Measurements from ENCODE around the gene ST6GAL1.
"Not testable (repeated sequence)": the region's sequence is repeated elsewhere in the genome, so short reads cannot be mapped to it uniquely, and the experiment has no call there.

ST6GAL1 gene

DNA sequence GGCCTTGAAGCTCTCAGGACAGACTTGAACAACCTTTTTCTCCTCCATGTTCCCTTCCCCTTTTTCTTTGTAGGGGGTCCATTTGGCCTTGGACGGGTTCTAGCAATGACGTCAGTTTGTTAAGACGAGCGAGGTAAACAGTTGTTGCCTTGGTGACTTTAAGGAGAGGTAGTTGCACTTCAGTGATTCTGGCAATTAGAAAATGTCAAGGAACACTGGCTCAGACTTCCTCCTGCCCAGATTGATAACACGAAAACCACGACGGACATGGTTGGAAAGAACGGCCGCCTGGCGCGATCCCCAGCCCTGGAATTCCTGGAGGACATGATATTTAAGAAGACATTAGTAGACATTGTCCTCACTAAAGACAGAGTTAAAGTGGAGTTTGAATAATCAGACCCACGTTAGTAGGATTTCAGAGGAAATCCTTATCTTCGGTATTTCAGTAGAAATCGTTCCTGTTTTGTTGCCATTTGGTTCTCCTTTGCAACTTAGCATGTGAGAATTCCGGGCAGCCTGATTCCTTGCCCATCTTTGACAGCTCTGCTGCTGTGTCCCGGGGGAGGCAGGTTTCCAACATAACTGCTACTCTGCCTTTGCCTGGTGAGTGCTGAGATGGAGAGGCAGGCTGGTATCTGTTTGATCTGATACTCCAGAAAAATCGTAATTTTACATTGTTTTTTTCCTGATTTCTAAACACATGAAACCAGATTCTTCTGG, 87.3 kb downstream of the ST6GAL1 start:
- no peak for DNase-seq (ENCODE audit: extremely low read depth in 1 of 2, low read depth in 1 of 2)

DNA sequence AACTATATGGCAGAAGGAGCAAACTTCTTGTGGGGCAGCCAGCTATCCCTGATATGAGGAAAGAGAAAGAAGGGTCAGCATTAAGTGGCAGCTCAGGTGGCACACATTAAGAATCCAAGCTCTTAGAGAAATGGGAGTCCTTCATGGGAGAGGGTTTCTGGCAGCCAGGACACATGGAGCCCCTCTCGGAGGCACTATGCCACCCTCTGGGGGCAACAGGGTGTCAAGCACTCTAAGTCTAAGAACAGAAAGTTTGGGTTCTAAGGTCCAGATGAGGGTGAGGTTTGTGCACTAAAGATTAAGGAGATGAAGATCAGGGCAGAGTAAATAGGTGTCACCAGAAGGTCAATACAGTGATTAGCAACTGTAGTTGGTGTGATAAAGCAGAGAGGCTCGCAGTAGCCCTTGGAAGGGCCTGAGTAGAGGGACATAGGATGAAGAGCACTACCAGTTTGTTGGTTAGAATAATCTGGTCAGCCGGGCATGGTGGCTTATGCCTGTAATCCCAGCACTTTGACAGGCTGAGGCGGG, 89.3 kb downstream of the ST6GAL1 start:
- DNase-seq (ENCODE audit: extremely low read depth in 1 of 2, low read depth in 1 of 2), result no peak

DNA sequence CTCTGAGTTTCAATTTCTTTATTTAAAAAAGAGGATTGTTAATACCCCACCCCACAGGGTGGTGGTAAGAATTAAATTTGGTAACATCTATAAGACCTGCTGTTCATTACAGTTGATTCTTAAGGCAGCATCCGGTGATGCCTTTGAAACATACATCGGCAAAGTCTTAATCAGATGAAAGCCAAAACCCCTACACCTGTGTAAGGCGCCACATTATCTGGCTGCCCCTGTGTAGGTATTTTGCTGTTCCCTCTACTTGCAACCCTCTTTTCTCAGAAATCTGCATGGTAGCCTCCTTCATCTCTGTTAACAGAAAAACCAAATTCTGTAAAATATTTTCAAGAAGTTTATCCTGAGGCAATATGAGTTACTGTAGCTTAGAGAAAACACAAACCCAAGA, 90.0 kb downstream of the ST6GAL1 start:
- DNase-seq (ENCODE audit: extremely low read depth in 1 of 2, low read depth in 1 of 2), result no peak

DNA sequence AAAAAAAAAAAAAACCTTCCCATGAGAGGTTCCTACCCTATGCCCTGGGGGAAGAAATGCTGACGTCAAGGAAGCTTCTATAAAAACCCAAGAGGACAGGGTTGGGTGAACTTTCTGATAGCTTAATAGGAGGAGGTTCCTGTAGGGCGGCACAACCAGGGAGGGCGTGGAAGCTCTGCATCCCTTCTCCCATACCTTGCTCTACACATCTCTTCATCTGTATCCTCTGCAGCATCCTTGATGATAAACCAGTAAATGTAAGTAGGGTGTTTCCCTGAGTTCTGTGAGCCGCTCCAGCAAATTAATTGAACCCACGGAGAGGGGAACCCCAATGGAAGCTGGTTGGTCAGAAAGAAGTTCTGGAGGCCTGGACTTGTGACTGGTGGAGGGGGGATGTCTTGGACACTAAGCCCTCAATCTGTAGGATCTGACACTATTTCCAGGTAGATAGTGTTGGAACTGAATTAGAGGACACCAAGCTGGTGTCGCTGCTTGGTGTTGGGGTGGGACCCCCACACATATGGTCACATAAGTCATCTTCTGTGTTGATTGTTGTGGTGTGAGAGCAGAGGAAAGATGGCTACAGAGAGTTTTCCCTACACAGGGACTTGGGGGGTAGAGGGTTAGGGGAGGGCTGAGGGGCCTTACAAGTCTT, 91.5 kb downstream of the ST6GAL1 start:
- no peak for DNase-seq (ENCODE audit: extremely low read depth in 1 of 2, low read depth in 1 of 2)

DNA sequence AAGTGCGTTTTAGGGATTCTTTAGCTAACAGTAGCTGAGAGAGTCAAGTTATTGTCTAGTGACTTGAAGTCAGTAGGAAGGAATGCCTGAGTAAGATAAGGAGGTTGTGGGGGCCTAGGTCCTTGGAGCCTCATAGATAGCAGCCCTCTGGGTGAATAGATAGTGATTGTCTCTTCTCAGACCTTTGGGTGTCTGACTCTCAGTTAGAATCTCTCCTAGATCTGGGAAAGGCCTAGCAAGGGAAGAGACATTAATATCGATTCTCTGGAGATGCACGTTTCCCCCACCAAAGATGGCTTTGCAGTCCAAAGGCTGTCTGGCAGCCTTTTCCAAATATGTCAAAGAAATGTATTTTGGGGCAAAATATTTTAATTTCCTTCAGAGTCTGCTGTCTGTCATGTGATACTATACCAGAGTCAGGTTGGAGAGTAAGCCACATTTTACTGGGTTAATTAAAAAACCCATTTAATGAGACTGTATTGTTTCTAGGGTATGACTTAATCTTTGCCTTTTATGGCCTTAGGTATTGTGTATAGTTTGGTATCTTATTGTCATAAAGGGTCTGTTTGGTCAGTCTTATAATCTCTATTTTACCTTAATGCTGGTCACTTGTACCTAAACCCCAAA, 92.2 kb downstream of the ST6GAL1 start:
- no peak for DNase-seq (ENCODE audit: extremely low read depth in 1 of 2, low read depth in 1 of 2)

DNA sequence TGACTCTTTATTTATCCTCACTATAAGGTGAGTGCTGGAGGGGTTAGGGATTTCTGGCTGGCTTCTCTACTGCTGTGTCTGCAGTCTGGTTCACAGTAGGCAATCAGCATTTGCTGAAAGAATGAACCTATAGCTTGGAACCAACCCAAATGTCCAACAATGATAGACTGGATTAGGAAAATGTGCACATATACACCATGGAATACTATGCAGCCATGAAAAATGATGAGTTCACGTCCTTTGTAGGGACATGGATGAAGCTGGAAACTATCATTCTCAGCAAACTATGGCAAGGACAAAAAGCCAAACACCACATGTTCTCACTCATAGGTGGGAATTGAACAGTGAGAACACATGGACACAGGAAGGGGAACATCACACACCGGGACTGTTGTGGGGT, 93.0 kb downstream of the ST6GAL1 start:
- not testable (repeated sequence) for DNase-seq (ENCODE audit: extremely low read depth in 1 of 2, low read depth in 1 of 2)

DNA sequence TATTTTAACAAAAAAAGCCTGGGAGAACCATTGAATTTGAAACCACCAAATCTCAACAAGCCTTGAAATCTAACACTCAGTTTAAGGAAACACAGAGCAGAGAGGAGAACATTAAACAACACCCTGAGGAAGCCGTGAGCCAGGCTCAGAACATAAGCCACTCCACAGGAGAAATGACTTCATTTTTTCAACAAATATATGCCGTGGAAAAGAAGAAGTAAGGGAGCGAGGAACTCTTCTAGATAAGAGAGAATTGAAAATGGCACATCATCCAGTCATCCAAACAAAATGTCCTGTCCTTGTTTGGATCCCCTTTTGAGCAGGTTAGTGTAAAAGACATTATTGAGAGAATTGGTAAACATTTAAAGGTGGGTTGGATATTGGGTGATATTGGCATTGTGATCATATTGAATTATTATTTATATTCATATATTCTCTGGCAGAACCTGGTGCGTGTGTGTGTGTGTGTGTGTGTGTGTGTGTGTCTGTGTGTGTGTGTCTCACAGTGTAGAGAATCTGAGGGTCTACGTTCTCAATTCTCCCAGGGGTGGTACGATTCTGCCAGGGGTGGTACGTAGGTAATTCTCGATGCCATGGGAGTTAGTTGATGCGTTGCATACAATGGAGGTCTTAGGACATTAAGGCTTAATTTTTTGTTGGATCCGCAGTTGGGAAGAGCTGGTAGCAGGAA, 94.4 kb downstream of the ST6GAL1 start:
- no peak for DNase-seq (ENCODE audit: extremely low read depth in 1 of 2, low read depth in 1 of 2)

DNA sequence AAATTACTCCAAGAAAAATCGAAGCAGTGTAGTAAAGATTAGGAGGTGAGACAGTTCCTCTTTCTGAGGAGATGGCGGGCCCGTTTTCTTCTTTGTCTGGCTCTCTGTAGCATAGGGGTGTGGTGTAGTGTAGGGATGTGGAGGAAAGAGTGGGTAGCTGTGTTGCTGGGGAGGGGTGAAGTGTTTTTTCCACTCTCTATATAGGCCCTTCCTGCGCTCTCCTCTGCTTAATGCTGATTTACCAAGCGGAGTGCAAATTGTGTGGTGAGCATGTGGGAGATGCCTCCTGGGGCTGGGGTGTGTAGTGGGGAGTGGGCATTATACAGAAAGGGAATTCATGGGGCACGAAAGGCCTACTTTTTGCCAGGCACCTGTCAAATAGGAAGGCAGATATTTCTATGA, 94.9 kb downstream of the ST6GAL1 start:
- DNase-seq (ENCODE audit: extremely low read depth in 1 of 2, low read depth in 1 of 2), result peak in 1 of 2 donors; percentile 22

DNA sequence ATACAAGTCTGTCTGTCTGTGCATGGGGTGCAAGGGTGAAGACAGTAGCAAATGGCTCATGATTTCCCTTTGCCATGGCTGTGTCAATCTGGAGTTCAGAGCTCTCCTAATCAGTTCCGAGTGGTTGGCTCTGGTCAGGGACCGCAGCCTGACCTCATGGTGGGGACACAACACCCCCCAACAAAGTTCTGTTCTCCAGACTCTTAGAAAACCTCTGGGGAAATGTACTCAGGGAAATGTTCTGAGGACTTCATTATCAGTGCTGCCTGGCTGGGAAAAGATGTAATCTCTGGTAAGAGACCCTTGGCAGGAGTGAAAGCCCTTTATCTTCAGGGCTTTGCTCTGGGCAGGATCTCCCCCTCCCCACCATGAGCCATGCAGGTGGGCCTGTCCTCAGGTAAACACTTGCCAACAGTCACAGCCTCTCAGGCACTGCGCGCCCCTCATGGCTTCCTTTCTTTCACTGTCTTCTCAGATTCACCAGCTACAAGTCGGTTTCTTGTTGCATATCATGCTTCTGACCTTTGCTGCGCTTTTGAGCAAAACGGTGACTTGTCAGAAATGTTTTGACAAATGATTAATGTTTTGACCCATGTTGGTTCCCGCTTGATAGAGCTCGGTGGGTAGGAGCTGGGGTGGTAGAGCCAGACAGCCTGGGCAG, 95.5 kb downstream of the ST6GAL1 start:
- DNase-seq (ENCODE audit: extremely low read depth in 1 of 2, low read depth in 1 of 2), result no peak

DNA sequence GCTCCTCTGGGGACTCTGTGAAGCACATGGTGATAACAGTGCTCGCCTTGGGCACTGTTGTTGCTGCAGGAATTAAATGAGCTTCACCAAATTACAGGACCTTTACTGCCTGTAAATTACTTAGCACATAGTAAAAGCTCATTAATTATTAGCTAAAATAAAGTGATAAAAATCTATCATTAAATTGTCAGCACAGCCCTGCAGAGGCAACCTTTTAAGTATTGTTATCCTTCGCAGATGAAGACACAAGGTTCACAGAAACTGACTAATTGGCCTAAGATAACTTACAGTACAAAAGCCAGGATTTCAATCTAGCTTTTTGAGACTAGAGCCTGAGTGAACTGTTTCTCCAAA, 96.0 kb downstream of the ST6GAL1 start:
- no peak for DNase-seq (ENCODE audit: extremely low read depth in 1 of 2, low read depth in 1 of 2)

DNA sequence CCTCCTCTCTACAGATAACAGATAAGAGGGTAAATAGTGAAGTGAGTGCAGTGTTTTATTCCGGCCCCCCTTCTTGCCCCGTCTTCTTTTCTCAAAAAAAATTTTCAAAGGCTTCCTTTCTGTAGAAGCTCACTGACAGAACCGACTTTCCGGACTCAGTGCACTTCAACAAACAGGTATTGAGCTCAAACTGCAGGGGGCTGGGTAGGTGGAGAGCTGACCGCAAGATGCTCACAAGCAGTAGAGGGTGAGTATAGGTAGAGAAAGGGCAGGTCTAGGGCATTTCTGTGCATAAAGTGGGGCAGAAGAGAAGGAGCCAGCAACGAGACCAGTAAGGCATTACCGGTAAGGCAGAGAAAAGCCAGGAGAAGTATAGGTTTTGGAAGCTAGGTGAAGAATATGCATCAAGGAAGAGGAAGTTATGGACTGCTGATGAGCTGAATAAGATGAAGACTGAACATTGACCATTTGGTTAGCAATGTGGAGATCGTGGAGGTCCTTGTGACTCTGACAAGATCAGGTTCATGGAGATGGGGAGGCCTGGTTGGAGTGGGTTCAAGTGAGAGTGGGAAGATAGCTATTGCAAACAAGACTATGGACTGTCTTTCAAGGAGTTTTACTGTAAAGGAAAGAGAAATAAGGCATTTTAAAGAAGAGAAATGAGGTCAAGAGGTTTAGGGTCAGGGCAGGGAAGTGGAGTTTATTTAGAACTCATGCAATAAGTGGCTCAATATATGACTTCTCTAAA, 97.4 kb downstream of the ST6GAL1 start:
- peak; percentile 44 to 58 for DNase-seq (ENCODE audit: extremely low read depth in 1 of 2, low read depth in 1 of 2)

DNA sequence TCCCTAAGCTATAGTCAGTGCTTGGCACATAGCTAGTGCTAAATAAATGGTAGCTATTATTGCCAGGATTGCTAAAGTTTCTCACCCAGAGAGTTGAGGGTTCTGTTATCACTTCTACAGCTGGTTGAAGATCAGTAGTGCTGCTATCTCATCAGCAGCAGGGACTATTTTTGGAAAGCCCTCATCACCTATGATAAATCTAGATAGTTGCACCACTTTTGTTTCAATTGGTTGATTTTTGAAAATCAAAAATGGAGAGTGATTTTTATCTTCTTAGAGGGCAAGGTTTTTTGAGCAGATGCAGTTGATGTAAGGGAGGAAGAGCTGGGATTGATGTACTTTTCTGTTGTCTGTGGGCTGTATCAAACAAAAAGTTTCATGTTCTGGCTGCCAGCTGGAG, 101.6 kb downstream of the ST6GAL1 start:
- no peak for DNase-seq (ENCODE audit: extremely low read depth in 1 of 2, low read depth in 1 of 2)

DNA sequence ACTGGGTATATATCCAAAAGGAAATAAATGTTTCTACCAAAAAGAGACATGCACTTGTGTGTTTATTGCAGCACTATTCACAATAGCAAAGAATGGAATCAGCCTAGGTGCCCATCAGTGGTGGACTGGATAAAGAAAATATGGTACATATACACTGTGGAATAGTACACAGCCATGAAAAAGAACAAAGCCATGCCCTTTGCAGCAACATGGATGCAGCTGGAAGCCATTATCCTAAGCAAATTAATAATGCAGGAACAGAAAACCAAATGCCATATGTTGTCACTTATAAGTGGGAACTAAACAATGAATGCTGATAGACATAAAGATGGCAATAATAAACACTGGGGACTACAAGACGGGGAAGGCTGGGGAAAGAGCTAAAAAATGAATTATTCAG, 106.1 kb downstream of the ST6GAL1 start:
- no peak for DNase-seq (ENCODE audit: extremely low read depth in 1 of 2, low read depth in 1 of 2)

DNA sequence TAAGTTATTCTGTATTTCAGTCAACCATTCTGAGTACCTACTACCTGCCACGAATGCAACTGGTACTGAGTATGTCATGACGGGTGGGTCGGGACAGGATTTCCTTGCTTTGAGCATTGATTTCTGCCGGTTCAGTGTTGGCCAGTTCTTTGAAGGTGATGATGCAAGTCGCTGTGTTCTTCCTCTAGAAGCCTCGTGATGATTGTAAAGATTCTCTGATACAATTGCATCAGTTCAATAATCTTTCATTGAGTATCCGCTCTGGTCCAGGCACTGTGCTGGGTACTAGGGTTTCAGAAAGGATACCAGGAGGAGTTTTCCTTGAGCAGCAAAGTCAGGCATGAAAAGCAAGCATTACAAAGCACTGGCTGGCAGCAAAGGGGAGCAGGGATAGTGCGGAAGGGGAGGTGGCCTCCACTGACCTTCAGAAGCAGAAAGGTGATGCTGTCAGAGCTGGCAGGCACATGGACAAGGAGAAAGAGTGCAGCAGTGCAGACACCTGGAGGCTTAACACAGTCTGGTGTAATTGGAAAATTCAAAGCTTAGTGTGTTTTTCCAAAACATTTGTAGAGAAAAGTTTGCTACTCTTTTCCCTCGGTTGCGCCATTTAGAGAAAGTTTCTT, 108.9 kb downstream of the ST6GAL1 start:
- DNase-seq (ENCODE audit: extremely low read depth in 1 of 2, low read depth in 1 of 2), result no peak

DNA sequence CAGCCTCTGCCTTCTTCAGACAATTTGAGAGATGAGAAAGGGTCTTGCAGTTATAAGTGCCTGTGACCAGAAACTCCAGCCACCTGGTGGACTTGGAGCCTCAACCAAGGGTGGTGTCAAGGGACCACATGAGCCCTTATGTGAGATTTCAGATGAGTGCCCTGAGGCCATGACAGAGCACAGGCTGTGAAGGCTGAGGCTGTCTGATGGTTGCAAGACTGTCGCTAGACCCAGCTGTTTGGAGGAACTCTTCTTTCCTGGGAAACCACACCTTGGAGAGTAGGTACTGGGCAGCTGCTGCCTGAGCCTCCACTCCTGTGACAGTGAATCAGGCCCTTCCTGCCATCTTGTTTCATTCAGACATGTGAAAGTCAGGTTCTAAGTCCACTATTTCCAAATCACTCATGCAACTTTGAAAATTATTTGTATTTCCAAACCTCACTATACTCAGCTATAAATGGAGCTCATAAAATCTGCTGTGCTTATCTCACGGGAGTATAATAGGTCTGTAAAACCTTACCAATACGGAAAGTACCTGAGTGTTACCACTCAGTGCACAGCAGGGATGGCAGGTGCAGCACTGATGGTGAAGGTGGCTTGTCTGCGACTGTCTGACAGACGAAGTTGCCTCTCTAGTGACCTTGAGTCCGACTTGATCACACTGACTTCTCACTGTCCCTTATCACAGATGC, 109.5 kb downstream of the ST6GAL1 start:
- DNase-seq (ENCODE audit: extremely low read depth in 1 of 2, low read depth in 1 of 2), result no peak

DNA sequence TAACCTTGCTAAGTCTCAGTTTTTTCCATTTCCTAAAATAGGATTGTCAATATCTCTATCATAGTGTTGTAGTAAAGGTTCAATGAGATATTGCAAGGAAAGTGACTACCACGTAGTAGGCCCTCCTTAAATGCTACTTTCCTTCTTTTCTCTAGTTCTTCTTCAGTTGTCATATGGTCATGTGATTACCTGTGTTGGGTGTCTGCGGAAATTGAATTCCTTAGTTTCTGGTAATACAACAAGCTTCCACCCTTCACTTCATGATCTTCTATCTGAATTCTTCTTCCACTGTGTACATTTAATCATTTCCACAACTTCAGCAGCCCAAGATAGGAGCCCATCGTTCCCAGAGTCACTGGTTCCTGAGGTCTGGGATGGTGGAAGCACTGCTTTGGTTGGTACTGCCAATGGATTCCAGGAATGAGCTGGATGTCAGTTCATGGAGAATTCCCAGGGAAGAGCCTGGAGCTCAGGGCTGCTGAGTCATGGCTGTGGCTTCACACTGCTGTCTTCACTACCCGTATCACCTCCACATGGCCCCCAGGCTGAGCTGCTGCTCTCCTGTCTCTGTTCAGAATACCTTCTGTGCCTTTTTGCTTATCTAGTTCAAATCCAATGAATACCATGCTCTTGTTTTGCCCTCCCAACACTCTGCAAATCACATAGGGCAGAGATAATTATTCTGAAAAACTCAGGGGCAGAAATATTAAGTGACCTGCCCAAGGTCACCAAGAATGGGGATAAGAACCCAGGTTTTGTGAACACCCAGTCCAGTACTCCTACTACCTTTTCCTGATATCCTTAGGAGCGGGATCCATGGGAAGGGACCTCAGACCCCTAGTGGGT, 110.4 kb downstream of the ST6GAL1 start:
- no peak for DNase-seq (ENCODE audit: extremely low read depth in 1 of 2, low read depth in 1 of 2)

DNA sequence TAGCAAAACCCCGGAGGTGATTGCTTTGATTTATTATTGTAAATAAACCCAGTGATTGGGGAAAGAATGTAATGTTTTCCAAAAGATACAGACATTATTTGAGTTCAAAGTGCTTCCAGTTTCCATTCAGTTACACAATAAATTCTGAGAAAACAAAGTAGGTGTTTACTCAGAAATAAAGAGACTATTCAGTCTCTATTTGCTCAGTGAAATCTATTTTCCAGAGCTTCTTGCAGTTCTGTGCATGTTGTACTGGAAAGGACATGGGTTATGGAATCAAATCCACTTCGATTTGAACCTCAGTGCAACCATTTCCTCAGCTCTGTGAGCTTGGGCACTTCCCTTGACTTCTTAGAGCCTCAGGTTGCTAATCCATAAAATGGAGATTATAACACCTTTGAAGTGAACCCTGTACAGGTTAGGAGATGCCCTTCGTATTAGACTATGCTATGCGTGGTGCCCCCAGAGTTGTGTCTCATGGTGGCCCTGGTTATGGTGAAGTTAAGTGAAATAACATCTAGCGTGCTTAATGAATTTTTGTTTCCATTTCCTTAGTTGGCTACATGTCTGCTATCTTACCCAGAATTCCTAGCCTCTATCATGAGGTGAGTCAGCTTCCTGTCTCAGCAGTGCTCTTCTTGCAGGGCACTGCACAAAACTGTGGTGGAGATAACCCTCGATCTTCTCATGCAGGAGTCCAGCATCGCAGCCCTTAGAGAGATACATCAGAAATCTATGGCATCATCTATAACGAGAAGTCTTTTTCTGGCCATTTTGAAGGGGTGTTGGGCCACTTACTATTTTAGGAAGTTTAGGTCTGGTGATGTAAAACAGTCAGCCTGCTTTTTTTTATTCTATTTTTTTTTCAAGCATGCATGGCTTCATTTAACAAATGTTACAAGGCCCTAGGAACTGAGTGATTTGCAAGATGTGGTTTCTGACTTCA, 111.3 kb downstream of the ST6GAL1 start:
- DNase-seq (ENCODE audit: extremely low read depth in 1 of 2, low read depth in 1 of 2), result no peak

Data from activated CD8-positive, alpha-beta memory T cell treated with anti-CD3 and anti-CD28 coated beads for 1 hour (primary cell).